ENCODE data around the gene CCDC57.

DNA sequence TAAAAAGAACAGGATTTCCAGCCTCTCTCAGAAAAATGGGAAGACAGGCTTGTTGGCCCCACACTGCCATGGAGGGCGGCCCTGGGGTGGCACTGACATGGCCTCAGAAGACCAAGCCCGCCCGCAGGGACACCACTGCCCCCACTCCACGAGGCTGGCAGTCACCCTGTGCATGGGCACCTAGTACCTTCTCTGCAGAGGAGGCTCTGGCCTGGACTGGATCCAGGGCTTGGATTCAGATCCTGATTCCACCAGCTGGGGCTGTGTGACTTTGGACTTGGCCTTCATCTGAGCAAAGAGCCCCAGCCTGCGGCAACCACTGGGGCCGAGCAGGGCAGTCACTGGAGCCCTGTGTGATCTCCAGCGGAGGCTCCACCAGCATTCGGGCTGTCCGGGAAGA is 97.8 kb downstream of the CCDC57 start:
- TF ChIP-seq POLR2AphosphoS5 (IDR thresholded peaks at IDR 0.05) (no peak), POLR2A (IDR thresholded peaks at IDR 0.05) (no peak)
